Measurements from ENCODE around the gene NOS1AP.
"Not testable (repeated sequence)": the region's sequence is repeated elsewhere in the genome, so short reads cannot be mapped to it uniquely, and the experiment has no call there.

NOS1AP gene

GRCh38 chr1:162029157-162029556, 40.3 kb upstream of the NOS1AP start:
- TF ChIP-seq POLR2A (IDR thresholded peaks at IDR 0.05; ENCODE audit: low read depth, low read length) (no peak), SPI1 (IDR thresholded peaks at IDR 0.05; ENCODE audit: low read depth, low read length) (no peak), POLR2AphosphoS5 (IDR thresholded peaks at IDR 0.05; ENCODE audit: low read depth, low read length) (no peak), PAX5 (IDR thresholded peaks at IDR 0.05; ENCODE audit: insufficient read depth, low read length, severe bottlenecking) (no peak), TAF1 (IDR thresholded peaks at IDR 0.05; ENCODE audit: low read depth, low read length) (no peak), POU2F2 (IDR thresholded peaks at IDR 0.05; ENCODE audit: low read depth, low read length) (no peak)
- FAIRE-seq = no peak
- DNase-seq (ENCODE audit: insufficient read length, low spot score) = no peak

- DNase-seq (ENCODE audit: insufficient read length, low spot score) (no peak), FAIRE-seq (no peak)
- TF ChIP-seq POU2F2 (IDR thresholded peaks at IDR 0.05; ENCODE audit: low read depth, low read length) (no peak), TAF1 (IDR thresholded peaks at IDR 0.05; ENCODE audit: low read depth, low read length) (no peak), PAX5 (IDR thresholded peaks at IDR 0.05; ENCODE audit: insufficient read depth, low read length, severe bottlenecking) (no peak), SPI1 (IDR thresholded peaks at IDR 0.05; ENCODE audit: low read depth, low read length) (no peak), POLR2AphosphoS5 (IDR thresholded peaks at IDR 0.05; ENCODE audit: low read depth, low read length) (no peak), POLR2A (IDR thresholded peaks at IDR 0.05; ENCODE audit: low read depth, low read length) (no peak)
Observed at GRCh38 chr1:162030759-162031280, 38.7 kb upstream of the NOS1AP start.

GRCh38 chr1:162033428-162033827, 36.1 kb upstream of the NOS1AP start:
- no peak for FAIRE-seq
- no peak for DNase-seq (ENCODE audit: insufficient read length, low spot score)
- TF ChIP-seq TAF1 (IDR thresholded peaks at IDR 0.05; ENCODE audit: low read depth, low read length) = no peak
- TF ChIP-seq POLR2A (IDR thresholded peaks at IDR 0.05; ENCODE audit: low read depth, low read length) = no peak
- TF ChIP-seq POU2F2 (IDR thresholded peaks at IDR 0.05; ENCODE audit: low read depth, low read length) = no peak
- no peak for TF ChIP-seq POLR2AphosphoS5 (IDR thresholded peaks at IDR 0.05; ENCODE audit: low read depth, low read length)
- TF ChIP-seq PAX5 (IDR thresholded peaks at IDR 0.05; ENCODE audit: insufficient read depth, low read length, severe bottlenecking) = no peak

GRCh38 chr1:162035241-162035640, 34.2 kb upstream of the NOS1AP start:
- DNase-seq (ENCODE audit: insufficient read length, low spot score) (no peak), FAIRE-seq (no peak)
- TF ChIP-seq SPI1 (IDR thresholded peaks at IDR 0.05; ENCODE audit: low read depth, low read length) (no peak), PAX5 (IDR thresholded peaks at IDR 0.05; ENCODE audit: insufficient read depth, low read length, severe bottlenecking) (no peak), POU2F2 (IDR thresholded peaks at IDR 0.05; ENCODE audit: low read depth, low read length) (no peak), POLR2AphosphoS5 (IDR thresholded peaks at IDR 0.05; ENCODE audit: low read depth, low read length) (no peak), TAF1 (IDR thresholded peaks at IDR 0.05; ENCODE audit: low read depth, low read length) (no peak), POLR2A (IDR thresholded peaks at IDR 0.05; ENCODE audit: low read depth, low read length) (no peak)

GRCh38 chr1:162036163-162036562, 33.3 kb upstream of the NOS1AP start:
- no peak for FAIRE-seq
- no peak for DNase-seq (ENCODE audit: insufficient read length, low spot score)
- no peak for TF ChIP-seq PAX5 (IDR thresholded peaks at IDR 0.05; ENCODE audit: insufficient read depth, low read length, severe bottlenecking)
- TF ChIP-seq SPI1 (IDR thresholded peaks at IDR 0.05; ENCODE audit: low read depth, low read length) = no peak
- TF ChIP-seq POLR2AphosphoS5 (IDR thresholded peaks at IDR 0.05; ENCODE audit: low read depth, low read length) = no peak
- TF ChIP-seq POLR2A (IDR thresholded peaks at IDR 0.05; ENCODE audit: low read depth, low read length) = no peak
- TF ChIP-seq TAF1 (IDR thresholded peaks at IDR 0.05; ENCODE audit: low read depth, low read length) = no peak
- no peak for TF ChIP-seq POU2F2 (IDR thresholded peaks at IDR 0.05; ENCODE audit: low read depth, low read length)

GRCh38 chr1:162038624-162039023, 30.9 kb upstream of the NOS1AP start:
- TF ChIP-seq POU2F2 (IDR thresholded peaks at IDR 0.05; ENCODE audit: low read depth, low read length) (no peak), TAF1 (IDR thresholded peaks at IDR 0.05; ENCODE audit: low read depth, low read length) (no peak), PAX5 (IDR thresholded peaks at IDR 0.05; ENCODE audit: insufficient read depth, low read length, severe bottlenecking) (no peak), POLR2A (IDR thresholded peaks at IDR 0.05; ENCODE audit: low read depth, low read length) (no peak), POLR2AphosphoS5 (IDR thresholded peaks at IDR 0.05; ENCODE audit: low read depth, low read length) (no peak), SPI1 (IDR thresholded peaks at IDR 0.05; ENCODE audit: low read depth, low read length) (no peak)
- FAIRE-seq = no peak
- DNase-seq (ENCODE audit: insufficient read length, low spot score) = no peak

- FAIRE-seq = no peak
- no peak for TF ChIP-seq SPI1 (IDR thresholded peaks at IDR 0.05; ENCODE audit: low read depth, low read length)
- no peak for TF ChIP-seq POLR2A (IDR thresholded peaks at IDR 0.05; ENCODE audit: low read depth, low read length)
- TF ChIP-seq POU2F2 (IDR thresholded peaks at IDR 0.05; ENCODE audit: low read depth, low read length) = no peak
- no peak for TF ChIP-seq TAF1 (IDR thresholded peaks at IDR 0.05; ENCODE audit: low read depth, low read length)
- no peak for TF ChIP-seq POLR2AphosphoS5 (IDR thresholded peaks at IDR 0.05; ENCODE audit: low read depth, low read length)
- TF ChIP-seq PAX5 (IDR thresholded peaks at IDR 0.05; ENCODE audit: insufficient read depth, low read length, severe bottlenecking) = no peak
- DNase-seq (ENCODE audit: insufficient read length, low spot score) = no peak
Observed at GRCh38 chr1:162040001-162040400, 29.5 kb upstream of the NOS1AP start.

GRCh38 chr1:162040657-162041056, 28.8 kb upstream of the NOS1AP start:
- TF ChIP-seq TAF1 (IDR thresholded peaks at IDR 0.05; ENCODE audit: low read depth, low read length) (no peak), SPI1 (IDR thresholded peaks at IDR 0.05; ENCODE audit: low read depth, low read length) (no peak), POLR2AphosphoS5 (IDR thresholded peaks at IDR 0.05; ENCODE audit: low read depth, low read length) (no peak), POU2F2 (IDR thresholded peaks at IDR 0.05; ENCODE audit: low read depth, low read length) (no peak), PAX5 (IDR thresholded peaks at IDR 0.05; ENCODE audit: insufficient read depth, low read length, severe bottlenecking) (no peak), POLR2A (IDR thresholded peaks at IDR 0.05; ENCODE audit: low read depth, low read length) (no peak)
- no peak for FAIRE-seq
- DNase-seq (ENCODE audit: insufficient read length, low spot score) = no peak

- no peak for TF ChIP-seq TAF1 (IDR thresholded peaks at IDR 0.05; ENCODE audit: low read depth, low read length)
- no peak for TF ChIP-seq PAX5 (IDR thresholded peaks at IDR 0.05; ENCODE audit: insufficient read depth, low read length, severe bottlenecking)
- no peak for TF ChIP-seq POLR2A (IDR thresholded peaks at IDR 0.05; ENCODE audit: low read depth, low read length)
- TF ChIP-seq POLR2AphosphoS5 (IDR thresholded peaks at IDR 0.05; ENCODE audit: low read depth, low read length) = no peak
- TF ChIP-seq SPI1 (IDR thresholded peaks at IDR 0.05; ENCODE audit: low read depth, low read length) = no peak
- no peak for TF ChIP-seq POU2F2 (IDR thresholded peaks at IDR 0.05; ENCODE audit: low read depth, low read length)
- DNase-seq (ENCODE audit: insufficient read length, low spot score) (no peak), FAIRE-seq (no peak)
Observed at GRCh38 chr1:162042361-162042760, 27.1 kb upstream of the NOS1AP start.

- FAIRE-seq = no peak
- TF ChIP-seq POLR2AphosphoS5 (IDR thresholded peaks at IDR 0.05; ENCODE audit: low read depth, low read length) (no peak), POLR2A (IDR thresholded peaks at IDR 0.05; ENCODE audit: low read depth, low read length) (no peak), POU2F2 (IDR thresholded peaks at IDR 0.05; ENCODE audit: low read depth, low read length) (no peak), TAF1 (IDR thresholded peaks at IDR 0.05; ENCODE audit: low read depth, low read length) (no peak), SPI1 (IDR thresholded peaks at IDR 0.05; ENCODE audit: low read depth, low read length) (no peak), PAX5 (IDR thresholded peaks at IDR 0.05; ENCODE audit: insufficient read depth, low read length, severe bottlenecking) (no peak)
- DNase-seq (ENCODE audit: insufficient read length, low spot score) = no peak
Observed at GRCh38 chr1:162046921-162047320, 22.6 kb upstream of the NOS1AP start.

GRCh38 chr1:162053949-162054348, 15.5 kb upstream of the NOS1AP start:
- not testable (repeated sequence) for FAIRE-seq; DNase-seq (ENCODE audit: insufficient read length, low spot score)
